GM18907 (cell line): ENCODE measurements around the gene PERCC1.

ENCODE experiments used
- ATAC-seq: cut with Tn5 transposase; IDR thresholded peaks from one replicate; pipeline ENCODE4 v1.9.1; 2021; ENCODE audit warnings: mild to moderate bottlenecking, moderate library complexity; ENCODE audit not compliant: unreplicated experiment

PERCC1 gene

DNA sequence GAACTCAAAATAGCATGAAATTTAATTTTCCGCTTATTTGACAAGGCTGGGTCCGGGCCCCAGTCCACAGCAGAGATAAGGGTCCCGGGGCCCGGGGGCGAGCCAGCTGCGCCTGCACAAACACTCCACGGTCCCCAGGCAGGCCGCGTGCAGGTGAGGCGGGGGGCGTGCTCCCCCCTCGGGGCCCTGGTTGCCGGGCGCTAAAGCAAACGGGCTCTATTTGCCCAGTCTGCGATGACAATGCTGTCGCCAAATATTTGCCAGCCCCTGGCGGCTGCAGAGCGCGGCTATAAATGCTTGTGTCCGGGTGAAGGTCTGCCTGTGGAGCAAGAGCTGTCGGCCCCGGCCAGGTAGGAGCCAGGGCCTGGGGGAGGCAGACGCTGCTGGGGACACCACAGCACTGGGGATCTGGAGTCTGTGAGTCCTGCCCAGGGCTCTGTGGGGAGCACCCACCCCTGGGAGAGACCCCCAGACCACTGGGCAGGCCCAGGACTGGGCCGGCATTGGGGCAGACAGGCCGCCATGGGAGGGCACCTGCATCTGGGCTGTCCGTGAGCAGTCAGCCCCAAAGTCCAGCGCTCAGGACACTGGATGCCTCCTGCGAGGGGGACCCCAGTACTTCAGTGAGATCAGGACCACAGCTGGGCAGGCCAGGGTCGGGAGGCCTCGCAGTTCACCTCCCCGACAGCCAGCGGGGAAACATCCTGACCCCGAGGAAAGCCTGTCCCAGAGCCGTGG is at the start of gene PERCC1:
Gene PERCC1, plus strand, starts transcription at position 320 of the 738 bp plus-strand sequence. CDS start 1,516 bp downstream, outside the sequence.
- no peak for ATAC-seq

- no peak for ATAC-seq
These were observed 49.1 kb upstream of the PERCC1 start for GRCh38 chr16:1381612-1382406.

- no peak for ATAC-seq
These were observed 47.3 kb upstream of the PERCC1 start for GRCh38 chr16:1383556-1383955.

- ATAC-seq, result no peak
These were observed 45.6 kb upstream of the PERCC1 start for GRCh38 chr16:1385232-1385631.

DNA sequence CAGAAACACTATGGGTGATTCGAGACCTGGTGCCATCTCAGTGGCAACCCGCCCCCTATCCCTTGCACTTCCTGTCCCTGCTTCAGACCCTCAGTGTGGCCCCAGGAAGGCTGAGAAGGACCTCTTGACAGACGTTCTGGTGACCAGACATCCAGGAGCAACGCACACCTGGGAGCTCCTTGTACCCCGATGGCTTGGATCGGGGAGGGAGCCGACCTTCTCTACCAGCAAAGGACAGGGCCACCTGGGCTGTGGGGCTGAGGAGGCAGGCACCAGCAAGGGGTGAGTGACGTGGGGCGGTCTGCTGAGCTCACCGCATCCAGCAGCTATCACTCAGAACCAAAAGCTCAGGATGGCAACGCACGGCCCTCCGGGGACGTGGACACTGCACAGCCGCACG is 43.5 kb upstream of the PERCC1 start:
- ATAC-seq, result no peak

- ATAC-seq, result no peak
These were observed 41.1 kb upstream of the PERCC1 start for GRCh38 chr16:1389762-1390161.

- no peak for ATAC-seq
These were observed 40.6 kb upstream of the PERCC1 start for GRCh38 chr16:1390239-1390779.

- ATAC-seq, result no peak
These were observed 38.1 kb upstream of the PERCC1 start for GRCh38 chr16:1392826-1393225.

- ATAC-seq, result no peak
These were observed 37.2 kb upstream of the PERCC1 start for GRCh38 chr16:1393613-1394176.

- no peak for ATAC-seq
These were observed 36.4 kb upstream of the PERCC1 start for GRCh38 chr16:1394367-1394951.

DNA sequence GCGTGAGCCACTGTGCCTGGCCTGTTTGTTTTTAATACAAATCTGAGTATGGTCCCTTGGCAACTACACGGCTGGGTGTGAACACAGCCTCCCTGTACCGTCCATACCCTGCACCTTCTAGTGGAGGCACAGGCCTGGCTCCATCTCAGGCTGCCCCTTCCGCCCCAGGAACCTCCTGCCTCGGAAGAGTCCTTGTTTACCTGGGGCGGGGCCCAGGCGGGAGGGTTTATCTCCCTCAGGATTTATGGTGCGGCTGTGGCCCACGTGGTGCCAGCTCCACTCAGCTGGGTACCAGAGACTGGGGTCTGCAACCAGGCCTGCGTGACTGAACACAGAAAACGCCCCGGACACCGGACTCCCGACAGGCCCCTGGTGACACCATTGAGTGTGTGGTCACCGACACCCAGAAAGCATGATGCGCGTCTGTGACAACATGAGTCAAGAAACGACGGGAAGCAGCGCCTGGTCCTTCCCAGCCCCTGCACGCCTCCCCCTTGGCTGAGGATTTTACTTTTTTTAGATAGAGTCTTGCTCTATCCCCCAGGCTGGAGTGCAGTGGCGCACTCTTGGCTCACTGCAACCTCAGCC is 35.3 kb upstream of the PERCC1 start:
- no peak for ATAC-seq

- ATAC-seq, result no peak
These were observed 33.1 kb upstream of the PERCC1 start for GRCh38 chr16:1397779-1398178.

GRCh38 chr16:1398351-1398750 is 32.5 kb upstream of the PERCC1 start:
- ATAC-seq, result no peak

GRCh38 chr16:1398826-1399581 is 31.9 kb upstream of the PERCC1 start:
- ATAC-seq, result no peak

GRCh38 chr16:1401061-1401757 is 29.7 kb upstream of the PERCC1 start:
- no peak for ATAC-seq

DNA sequence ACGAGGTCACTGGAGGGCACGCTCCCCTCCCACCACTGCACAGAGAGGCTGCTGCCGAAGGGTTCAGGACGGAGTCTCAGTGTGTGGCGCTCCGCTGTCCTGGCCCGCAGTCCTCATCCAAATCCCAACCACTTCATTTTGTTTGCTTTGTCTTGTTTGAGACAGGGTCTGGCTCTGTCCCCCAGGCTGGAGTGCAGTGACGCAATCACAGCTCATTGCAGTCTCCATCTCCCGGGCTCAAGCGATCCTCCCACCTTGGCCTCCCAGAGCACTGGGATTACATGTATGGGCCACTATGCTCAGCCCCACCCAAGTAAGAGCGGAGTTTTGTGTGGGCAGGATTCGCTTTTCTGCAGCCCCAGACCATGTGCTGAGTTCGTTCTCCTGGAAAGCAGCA is 29.1 kb upstream of the PERCC1 start:
- ATAC-seq, result no peak

DNA sequence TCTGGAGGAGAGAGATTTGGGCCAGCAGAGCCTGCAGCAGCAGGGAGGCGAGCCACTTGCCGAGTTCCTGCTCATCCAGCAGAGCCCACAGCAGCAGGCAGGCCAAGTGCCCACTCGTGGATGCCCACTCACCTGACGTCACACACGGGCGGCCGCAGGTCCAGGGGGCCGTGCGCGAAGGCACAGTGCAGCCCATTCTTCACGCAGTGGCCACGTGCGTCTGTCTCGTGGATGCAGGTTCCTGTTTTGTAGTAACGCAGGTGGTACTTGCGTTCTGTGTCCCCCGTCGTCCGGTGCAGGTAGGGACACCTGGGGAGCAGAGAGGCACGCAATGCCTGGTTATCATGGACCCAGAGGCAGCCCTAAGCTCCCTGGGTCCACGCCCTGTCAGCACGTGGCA is 27.8 kb upstream of the PERCC1 start:
- ATAC-seq, result no peak

DNA sequence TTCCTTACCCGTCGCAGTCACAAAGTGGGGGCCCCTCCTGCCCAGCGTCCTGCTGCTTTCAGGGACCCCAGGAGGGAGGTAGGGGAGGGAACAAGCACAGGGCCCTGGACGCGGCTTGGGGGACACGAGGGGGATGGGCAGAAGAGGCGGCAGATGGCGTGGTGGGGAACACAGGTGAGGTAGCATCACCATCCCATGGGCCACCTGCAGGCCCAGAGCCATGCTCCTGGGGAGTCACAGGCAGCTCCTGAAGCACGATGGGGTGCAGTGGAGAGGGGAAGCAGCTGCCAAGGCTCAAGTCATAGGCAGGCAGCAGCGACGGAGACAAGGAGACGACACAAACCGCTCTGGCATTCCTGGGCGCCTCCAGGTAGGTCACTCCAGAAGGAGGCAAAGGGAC is 27.1 kb upstream of the PERCC1 start:
- no peak for ATAC-seq

GRCh38 chr16:1407753-1408152 is 23.1 kb upstream of the PERCC1 start:
- peak; percentile 16 for ATAC-seq
